GM19395 (cell line): ENCODE results near the gene UBE2QL1.

Source experiments
- ATAC-seq: cut with Tn5 transposase; IDR thresholded peaks from one replicate; pipeline ENCODE4 v1.9.1; 2021; ENCODE audit warnings: mild to moderate bottlenecking, moderate library complexity; ENCODE audit not compliant: unreplicated experiment

UBE2QL1 gene

DNA sequence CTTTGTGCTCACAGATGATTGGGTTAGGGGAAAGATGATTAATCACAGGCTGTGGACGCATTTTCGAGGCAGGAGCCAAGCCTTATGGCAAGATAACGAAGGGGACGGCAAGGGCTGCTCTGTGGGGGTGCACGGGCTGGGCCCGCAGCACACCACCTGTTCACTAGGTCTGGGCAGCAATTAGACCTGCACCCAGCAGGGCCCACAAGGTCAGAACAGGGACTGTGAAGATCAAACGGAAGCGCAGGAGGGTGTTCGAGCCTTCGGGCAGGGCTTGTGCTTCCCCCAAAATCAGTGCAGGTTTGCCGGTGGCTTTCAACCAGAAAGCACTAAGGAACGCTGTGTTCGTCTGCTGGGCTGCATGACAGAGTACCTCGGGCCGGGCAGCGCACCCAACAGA lies 73.7 kb downstream of the UBE2QL1 start:
- no peak for ATAC-seq

DNA sequence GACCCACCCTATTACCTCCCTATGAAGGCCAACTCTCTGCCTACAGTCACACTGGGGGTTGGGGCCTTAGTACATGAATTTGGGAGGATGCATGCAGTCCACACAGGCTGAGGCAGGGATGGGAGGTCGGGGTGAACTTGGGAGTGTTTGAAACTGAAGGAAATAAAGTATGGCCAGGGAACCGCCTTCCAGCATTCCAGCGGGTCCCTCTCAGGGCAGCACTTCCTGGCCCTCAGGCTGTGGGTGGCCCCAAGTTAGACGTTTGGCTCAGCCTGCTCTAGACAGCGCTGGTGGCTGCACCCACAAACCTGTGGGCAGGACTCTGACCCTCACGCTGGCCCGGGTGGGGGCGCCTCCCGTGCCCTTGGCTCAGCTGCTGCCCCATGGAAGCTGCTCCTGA lies 74.3 kb downstream of the UBE2QL1 start:
- no peak for ATAC-seq

DNA sequence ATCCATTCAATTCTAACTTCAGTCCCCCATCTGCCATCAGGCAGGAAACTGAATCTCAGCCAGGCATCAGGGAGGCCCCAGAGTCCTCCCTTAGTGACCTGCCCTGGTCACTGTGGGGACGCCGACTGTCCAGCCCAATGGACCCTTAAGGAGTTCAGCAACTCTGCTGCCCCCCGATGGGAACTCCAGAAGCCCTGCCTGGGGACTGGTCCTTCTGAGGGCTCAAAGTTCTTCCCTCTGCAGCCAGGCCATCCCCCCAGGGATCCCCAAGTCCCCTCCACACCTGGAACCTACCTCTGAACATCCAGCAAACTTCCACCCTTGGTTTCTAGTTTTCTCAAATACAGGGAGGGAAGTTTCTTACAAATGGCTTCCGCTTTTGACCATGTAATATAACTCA lies 76.8 kb downstream of the UBE2QL1 start:
- no peak for ATAC-seq

DNA sequence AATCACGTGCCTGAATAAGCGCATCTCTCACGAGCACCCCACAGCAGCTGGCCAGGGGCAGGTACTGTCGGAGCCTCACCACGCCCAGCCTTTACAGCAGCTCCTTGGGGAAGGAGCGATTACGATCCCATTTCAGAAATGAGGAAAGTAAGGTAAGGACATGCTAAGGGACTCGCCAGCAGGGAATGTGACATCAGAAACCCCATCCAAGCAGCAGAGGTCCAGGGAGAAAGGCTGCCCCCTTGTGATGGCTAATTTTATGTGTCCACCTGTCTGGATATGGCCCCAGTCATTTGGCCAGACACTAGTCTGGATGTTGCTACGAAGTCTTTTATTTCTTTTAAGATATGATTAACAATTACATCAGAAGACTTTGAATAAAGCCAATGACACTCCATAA lies 77.3 kb downstream of the UBE2QL1 start:
- no peak for ATAC-seq

DNA sequence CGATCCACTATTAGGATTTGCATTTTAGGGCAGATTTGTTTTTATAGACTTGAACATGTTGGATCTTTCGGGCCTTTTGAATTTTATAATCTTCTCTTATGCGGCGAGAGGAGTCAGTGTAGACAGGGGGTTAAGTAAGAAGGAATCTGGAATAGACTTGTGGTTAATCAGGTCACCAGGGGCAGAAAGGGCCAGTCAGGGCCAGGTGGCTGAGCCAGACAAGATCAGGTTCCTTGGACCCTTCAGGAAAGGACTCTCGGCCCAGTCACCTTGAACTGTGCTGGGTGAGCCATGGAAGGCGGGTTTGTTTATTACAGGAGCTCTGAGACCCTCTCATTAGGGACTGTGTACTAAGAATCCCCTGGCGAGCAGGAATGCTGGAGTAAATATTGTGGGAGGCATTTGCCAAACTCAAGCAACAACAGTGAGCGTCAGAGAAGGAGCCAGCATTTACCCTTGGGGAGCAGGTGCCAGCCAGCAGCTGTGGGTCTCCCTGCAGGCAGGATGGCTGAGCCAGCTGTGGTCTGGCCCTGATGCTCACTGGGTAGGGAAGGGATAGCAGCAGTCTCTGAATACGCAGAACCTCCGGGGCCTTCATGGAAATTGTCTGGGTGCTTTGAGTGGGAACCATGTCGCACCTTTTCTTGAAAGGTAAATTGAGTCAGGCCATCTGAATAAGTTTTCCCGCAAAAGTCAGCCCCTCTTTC lies 79.2 kb downstream of the UBE2QL1 start:
- no peak for ATAC-seq

DNA sequence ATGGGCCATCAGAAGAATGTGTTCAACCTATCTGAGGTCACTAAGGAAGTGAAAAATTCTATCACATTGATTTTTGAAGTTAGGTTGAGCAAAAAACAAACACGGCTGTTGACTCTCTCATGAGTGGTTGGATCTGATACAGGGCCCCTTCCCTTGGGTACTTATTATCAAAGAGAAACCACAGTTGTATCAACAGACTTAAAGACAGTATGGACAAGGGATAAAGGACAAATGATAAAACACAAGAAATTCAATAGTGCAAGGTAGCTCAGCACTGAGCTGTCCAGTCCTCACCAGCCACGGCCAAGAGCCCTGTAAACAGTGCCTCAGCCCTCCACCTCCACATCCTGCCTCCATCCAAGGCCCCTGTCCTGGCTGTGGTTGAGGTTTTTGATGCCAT lies 86.9 kb downstream of the UBE2QL1 start:
- ATAC-seq = no peak

DNA sequence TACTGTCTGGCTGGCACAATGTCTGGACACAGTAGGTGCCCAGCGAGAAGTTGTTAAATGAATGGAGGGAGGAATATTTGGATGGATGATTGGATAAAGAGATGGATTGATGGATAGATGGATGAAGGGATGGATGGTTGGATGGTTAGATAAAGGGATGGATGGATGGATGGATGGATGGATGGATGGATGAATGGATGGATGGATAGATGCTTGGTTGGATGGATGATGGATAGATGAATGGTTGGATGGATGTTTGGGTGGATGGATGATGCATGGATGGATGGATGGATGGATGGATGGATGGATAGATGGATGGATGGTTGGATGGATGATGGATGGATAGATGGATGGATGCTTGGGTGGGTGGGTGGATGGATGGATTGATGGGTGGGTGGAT lies 90.4 kb downstream of the UBE2QL1 start:
- no peak for ATAC-seq

DNA sequence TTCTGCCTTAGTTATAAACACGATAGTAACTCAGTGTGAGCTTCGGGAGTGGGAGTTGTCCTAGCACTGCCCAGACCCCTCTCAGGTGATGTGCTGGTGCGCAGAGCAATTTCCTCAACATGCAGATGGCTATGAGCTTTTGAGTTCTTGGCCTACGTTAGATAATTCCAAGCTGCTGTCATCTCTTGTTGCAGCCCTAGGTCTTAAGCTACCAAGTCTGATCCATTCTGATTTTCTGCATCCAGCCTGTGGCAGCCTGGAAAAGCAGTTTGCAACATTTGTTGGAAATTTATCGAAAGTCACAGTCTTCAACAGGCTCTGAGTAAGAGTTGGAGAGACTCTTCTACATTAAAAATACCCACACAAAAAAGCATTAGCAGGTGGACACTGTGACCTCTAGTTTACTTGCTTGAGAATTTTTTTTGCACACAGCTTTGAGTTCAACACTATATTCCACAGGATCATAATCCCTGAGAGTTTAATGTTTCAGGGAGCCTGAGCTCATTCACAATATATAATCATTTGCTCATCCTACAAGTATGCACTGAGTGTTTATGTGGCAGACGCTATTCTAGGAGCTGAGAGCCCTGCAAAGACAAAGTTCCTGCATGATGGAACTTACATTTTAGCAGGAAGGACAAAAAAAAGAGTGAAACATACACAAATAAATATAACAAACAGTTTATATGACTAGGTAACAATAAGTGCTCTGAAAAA lies 91.6 kb downstream of the UBE2QL1 start:
- no peak for ATAC-seq

DNA sequence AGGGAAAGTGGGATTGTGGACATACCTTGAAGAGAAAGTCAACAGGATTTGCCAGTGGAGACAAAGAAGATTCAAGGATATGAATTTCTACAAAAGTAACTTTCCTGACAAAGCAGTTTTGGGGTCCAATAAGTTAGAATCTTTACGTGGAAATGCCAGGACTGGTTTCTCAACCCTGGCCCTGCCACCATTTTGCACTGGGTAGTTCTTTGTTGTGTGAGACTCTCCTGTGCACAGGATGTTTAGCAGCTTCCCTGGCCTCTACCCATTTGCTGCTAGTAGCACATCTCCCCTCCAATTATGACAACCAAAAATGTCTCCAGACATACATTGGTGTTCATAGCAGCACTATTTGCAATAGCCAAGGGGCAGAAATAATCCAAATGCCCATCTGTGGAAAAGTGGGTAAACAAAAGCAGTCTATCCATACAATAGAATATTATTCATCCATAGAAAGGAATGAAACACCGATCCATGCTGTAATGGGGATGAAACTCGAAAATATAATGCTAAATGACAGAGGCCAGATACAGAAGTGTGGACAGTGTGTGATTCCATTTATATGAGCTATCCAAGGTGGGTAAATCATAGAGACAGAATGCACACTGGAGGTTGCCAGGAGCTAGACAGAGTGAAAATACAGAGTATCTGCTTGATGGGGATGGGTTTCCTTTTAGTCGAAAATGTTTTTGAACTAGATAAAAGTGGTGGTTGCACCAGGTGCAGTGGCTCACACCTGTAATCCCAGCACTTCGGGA lies 92.8 kb downstream of the UBE2QL1 start:
- ATAC-seq = no peak

DNA sequence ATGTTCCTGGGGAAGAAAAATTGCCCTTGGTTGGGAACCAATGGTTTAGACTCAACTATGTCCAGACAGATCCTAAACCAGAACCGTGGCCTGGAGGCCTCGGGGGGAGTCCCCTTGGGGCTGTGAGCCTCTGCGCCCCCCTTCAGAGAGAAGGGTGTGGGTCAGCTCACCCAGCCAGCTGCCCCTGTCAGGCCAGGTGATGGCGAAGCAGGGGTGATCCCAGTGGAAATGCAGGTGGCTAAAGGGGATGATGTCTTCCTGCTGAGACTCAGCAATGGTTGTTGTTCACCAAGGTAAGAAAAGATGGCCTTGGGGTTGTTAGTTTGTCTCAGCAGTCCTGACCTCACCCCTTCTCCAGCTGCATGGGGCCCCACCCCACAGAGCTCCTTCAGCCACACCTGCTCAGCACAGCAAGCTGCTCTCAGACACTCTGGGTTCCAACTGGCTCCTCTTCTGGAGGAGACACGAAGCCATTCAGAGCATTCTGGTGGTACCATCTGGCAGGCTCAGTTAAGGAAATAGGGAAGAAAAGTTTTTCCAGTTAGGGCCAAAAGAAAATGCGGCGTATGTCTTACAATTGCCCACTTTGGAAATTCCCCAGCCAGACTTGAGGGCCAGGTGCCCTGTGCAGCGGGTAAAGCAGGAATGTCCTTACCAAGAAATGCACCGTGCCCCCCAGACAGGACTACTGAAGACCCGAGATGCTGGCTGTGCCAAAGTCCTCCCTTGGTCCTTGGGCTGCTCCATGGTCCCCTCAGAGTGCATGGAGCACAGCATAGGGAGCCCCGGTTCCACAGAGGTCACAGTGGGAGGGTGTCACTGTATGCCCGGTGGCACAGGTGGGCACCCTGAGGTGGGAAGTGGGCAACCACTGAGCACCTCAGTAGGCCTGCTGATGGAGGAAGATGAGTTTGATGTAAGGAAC lies 94.0 kb downstream of the UBE2QL1 start:
- no peak for ATAC-seq

DNA sequence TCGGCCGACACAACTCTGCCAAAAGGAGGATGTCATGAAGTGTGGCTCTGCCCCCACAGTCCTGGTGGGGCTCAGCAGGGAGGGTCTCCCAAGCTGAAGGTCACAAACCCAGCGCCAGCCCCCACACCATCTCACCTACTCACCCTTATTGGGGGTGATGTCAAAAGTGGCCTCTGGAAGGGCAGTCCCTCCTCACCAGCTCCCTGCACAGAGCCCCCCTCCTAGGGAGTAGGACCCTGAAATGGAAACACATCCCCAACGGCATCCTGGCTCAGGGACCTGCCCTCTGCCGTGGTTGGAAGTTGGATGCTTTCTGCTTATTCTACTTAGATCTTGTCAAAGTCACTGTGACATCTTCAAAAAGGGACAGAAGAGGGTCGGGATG lies 94.7 kb downstream of the UBE2QL1 start:
- no peak for ATAC-seq

DNA sequence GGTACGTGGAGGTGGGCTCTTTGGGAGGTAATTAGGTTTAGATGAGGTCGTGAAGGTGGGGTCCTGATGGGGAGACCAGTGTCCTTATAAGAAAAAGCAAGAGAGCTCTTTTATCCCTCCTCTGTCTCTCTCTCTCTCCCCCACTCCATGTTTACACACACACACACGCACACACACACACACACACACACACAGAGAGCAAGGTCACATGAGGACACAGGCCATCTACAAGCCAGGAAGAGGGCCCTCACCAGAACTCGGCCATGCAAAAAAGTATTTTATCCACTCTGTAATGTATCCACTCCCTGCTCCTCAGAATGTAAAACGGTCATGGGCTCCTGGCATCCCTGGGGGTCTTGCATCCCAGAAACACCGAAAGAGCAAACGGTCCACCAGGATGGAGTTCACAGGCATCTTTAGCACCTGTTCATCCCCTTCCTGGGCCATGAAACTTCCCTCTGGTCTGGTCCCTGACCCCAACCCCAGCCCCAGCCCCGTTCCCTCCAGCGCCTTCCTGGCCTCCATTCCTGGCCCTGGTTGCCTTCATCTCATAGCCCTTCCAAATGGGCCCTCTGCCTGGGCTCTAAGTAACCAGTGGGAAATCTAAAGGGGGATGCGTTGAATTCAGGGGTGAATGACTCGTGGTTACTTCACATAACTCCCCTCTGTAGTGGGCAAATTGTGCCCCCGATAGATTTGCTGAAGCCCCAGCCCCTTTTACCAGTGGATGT lies 95.3 kb downstream of the UBE2QL1 start:
- ATAC-seq = no peak
